WERI-Rb-1 (cell line): Measurements from ENCODE around the gene E2F4.
A peak's percentile ranks its signal among the peaks of the same experiment; 100 is the strongest.

Experiments
- DNase-seq: peaks from one replicate; pipeline ENCODE4 v3.0.0-alpha.2; 2020
- H3K27ac ChIP-seq: fragments of 250-450 bp; sonication (Bioruptor Pico); 2 replicates; pipeline ENCODE4 v1.5.1; 2020; ENCODE audit warnings: mild to moderate bottlenecking, moderate library complexity
- H3K27me3 ChIP-seq: fragments of 250-450 bp; sonication (Bioruptor Pico); 2 replicates; pipeline ENCODE4 v1.5.1; 2021; ENCODE audit warnings: mild to moderate bottlenecking, low read depth, moderate library complexity; ENCODE audit not compliant: insufficient read depth, severe bottlenecking
- H3K36me3 ChIP-seq: fragments of 250-450 bp; sonication (Bioruptor Pico); 2 replicates; pipeline ENCODE4 v1.5.1; 2020; ENCODE audit warnings: mild to moderate bottlenecking, moderate library complexity
- H3K4me3 ChIP-seq: 2 replicates; pipeline ENCODE4 v1.5.1; 2011; ENCODE audit warnings: low read depth, mild to moderate bottlenecking, control low read depth, low read length
- H3K9me3 ChIP-seq: fragments of 250-450 bp; sonication (Bioruptor Pico); 2 replicates; pipeline ENCODE4 v1.5.1; 2021; ENCODE audit warnings: mild to moderate bottlenecking, moderate library complexity; ENCODE audit not compliant: severe bottlenecking
- TF ChIP-seq, protein P1 (sequence below): IDR thresholded peaks from 2 replicates; pipeline ENCODE4 v1.5.1; 2011; ENCODE audit warnings: low read depth, mild to moderate bottlenecking, control low read depth, inconsistent platforms, low read length

The E2F4 gene

DNA sequence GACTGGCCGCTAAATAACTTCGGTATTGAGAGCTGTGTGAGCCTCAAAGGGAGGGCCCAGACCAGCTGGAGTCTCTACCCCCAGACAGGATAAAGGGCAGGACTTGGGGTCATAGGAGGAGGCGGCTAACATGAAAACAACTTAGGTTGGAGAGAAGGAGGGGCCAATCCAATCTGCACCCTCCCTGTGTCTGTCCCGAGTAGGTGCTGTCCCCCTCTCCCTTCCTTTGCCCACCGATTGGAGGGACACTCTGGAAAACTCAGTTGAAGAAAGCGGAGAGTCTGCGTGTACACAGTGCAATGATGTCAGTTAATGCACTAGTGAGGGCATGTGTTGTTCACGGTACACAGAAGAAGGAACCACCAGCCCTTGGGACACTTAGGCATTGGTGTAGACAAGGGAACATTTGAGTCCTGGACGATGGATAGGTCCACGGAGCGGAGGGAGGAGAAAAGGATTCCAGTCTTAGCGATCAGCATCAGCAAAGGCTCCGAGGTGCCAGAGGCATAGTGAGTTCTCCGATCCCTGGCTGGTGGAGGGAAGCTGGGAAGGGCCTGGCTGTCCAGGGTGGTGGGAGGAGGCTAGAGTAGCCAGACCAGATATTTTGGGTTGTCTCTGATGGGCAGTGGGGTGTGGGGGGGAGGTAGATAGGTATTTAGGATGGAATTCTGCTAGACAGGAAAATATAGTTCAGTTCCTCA lies 20.9 kb upstream of the E2F4 start:
- TF ChIP-seq, protein P1, sequence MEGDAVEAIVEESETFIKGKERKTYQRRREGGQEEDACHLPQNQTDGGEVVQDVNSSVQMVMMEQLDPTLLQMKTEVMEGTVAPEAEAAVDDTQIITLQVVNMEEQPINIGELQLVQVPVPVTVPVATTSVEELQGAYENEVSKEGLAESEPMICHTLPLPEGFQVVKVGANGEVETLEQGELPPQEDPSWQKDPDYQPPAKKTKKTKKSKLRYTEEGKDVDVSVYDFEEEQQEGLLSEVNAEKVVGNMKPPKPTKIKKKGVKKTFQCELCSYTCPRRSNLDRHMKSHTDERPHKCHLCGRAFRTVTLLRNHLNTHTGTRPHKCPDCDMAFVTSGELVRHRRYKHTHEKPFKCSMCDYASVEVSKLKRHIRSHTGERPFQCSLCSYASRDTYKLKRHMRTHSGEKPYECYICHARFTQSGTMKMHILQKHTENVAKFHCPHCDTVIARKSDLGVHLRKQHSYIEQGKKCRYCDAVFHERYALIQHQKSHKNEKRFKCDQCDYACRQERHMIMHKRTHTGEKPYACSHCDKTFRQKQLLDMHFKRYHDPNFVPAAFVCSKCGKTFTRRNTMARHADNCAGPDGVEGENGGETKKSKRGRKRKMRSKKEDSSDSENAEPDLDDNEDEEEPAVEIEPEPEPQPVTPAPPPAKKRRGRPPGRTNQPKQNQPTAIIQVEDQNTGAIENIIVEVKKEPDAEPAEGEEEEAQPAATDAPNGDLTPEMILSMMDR: no peak

DNA sequence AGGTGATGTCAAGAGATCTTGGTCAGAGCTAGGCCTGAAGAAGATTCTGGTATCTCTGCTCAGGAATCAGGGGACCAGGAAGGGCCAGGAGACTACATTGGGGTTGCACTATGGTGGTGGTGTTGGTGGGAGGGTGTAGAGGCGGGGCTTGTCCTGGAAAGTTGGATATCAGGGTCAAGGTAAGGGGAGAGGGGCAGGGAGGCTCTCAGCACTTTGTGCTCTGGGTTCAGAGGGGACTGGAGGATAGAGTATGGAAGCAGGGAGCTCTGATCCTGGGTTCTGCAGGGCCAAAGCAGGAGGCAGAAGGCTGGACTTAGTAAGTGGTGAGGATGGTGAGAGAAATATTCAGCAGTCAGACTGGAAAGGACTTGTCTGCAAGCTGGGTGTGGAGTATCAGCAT lies 18.6 kb upstream of the E2F4 start:
- Histone ChIP-seq H3K36me3 (peaks cover 21% of the 10 kb centered on the region), H3K27me3 (no peaks in the 10 kb centered on the region), H3K9me3 (no peaks in the 10 kb centered on the region), H3K27ac (no peak overlapping the region; the same call in 1 of the 2 replicates), H3K4me3 (peak overlapping the region; percentile 55)
- TF ChIP-seq, protein P1: no peak
- no peak for DNase-seq

More for the DNA sequence above, 20.9 kb upstream of the E2F4 start:
- Histone ChIP-seq H3K4me3 (peak overlapping the region; percentile 62), H3K9me3 (no peaks in the 10 kb centered on the region), H3K27ac (peak overlapping the region; percentile 94), H3K27me3 (no peaks in the 10 kb centered on the region), H3K36me3 (peaks cover 12% of the 10 kb centered on the region)
- DNase-seq: no peak

DNA sequence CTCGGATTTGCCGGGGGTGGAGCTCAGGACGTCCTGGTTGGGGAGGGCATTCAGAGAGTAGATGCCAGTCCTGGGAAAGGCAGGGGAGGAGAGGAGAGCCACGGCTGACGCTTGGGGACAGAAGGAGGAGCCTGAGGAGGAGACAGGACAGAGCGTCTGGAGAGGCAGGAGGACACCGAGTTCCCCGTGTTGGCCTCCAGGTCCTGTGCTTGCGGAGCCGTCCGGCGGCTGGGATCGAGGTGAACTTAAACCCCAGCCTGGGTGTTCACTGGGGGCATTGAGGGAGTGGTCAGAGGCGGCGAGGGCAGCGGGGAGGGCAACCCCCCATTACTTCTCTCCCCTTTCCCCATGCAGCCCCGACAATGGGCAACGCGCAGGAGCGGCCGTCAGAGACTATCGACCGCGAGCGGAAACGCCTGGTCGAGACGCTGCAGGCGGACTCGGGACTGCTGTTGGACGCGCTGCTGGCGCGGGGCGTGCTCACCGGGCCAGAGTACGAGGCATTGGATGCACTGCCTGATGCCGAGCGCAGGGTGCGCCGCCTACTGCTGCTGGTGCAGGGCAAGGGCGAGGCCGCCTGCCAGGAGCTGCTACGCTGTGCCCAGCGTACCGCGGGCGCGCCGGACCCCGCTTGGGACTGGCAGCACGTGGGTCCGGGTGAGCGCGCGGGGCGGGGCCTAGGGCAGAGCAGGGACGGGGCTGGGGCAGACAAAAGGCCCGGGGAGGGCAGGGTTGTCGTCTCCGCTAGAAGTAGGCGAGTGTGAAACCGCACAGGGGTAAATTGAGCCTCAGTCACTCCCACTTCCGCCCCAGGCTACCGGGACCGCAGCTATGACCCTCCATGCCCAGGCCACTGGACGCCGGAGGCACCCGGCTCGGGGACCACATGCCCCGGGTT lies 17.9 kb upstream of the E2F4 start:
- Histone ChIP-seq H3K27me3 (no peaks in the 10 kb centered on the region), H3K27ac (peak overlapping the region; percentile 72), H3K9me3 (no peaks in the 10 kb centered on the region), H3K4me3 (peak overlapping the region; percentile 55), H3K36me3 (peaks cover 22% of the 10 kb centered on the region)
- TF ChIP-seq, protein P1: peak; percentile 41; the same call in 1 of the 2 replicates
- peak; percentile 75 for DNase-seq

DNA sequence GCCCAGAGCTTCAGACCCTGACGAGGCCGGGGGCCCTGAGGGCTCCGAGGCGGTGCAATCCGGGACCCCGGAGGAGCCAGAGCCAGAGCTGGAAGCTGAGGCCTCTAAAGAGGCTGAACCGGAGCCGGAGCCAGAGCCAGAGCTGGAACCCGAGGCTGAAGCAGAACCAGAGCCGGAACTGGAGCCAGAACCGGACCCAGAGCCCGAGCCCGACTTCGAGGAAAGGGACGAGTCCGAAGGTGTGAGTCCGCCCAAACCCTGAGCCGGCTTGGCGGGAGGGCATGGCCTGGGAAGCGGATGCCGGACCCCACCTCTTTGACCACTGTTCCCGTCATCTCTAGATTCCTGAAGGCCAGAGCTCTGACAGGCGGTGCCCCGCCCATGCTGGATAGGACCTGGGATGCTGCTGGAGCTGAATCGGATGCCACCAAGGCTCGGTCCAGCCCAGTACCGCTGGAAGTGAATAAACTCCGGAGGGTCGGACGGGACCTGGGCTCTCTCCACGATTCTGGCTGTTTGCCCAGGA lies 17.2 kb upstream of the E2F4 start:
- Histone ChIP-seq H3K36me3 (peaks cover 27% of the 10 kb centered on the region), H3K9me3 (no peaks in the 10 kb centered on the region), H3K27me3 (no peaks in the 10 kb centered on the region), H3K27ac (peak overlapping the region; percentile 72), H3K4me3 (peak overlapping the region; percentile 55)
- TF ChIP-seq, protein P1: no peak
- DNase-seq: no peak

DNA sequence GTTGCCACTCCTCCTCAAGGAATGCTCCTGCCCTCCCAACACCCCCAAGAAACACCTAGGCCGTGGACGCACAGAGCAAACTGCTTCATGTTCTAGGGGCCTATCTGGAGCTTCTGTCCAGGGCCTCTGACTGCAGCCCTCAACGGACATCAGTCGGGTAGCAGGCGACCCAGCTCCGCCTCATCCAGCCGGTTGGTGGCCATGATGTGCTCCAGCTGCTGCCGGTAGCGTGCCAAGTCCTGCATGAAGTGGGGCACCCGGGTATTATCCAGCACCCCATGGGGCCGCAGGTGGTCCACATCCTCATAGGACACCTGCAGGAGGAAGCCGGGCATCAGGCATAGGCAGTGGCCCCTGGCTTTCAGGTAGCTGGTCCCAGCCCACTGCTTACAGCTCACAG lies 15.3 kb upstream of the E2F4 start:
- Histone ChIP-seq H3K4me3 (no peak overlapping the region), H3K27me3 (no peaks in the 10 kb centered on the region), H3K36me3 (peaks cover 35% of the 10 kb centered on the region), H3K27ac (no peak overlapping the region), H3K9me3 (no peaks in the 10 kb centered on the region)
- DNase-seq: no peak
- TF ChIP-seq, protein P1: no peak
